Measurements from ENCODE around the gene ELF2. TPM values are rescaled to one million over a fixed set of nuclear protein-coding genes. Genes with fewer than 3 reads are reported as not detected.
"Not testable (repeated sequence)": the region's sequence is repeated elsewhere in the genome, so short reads cannot be mapped to it uniquely, and the experiment has no call there.

The ELF2 gene
- total and polyA plus RNA-seq, 11 donors: 10.3 to 44.2 (median 34.0) TPM

- Histone ChIP-seq H3K4me3 (no peak overlapping the region), H3K9me3 (no peaks in the 10 kb centered on the region), H3K4me1 (peaks cover 0 to 22% (median 5%) of the 10 kb centered on the region in 12 donors), H3K27me3 (no peaks in the 10 kb centered on the region), H3K27ac (no peak overlapping the region), H3K36me3 (peaks cover 0 to 7% (median 0%) of the 10 kb centered on the region in 9 donors)
- intact Hi-C loops (cut with DNase I): no loop called here
- TF ChIP-seq CTCF (IDR thresholded peaks at IDR 0.05): no peak
- TF ChIP-seq POLR2A (IDR thresholded peaks at IDR 0.05): no peak
- 96 to 100% (median 98%) methylated on average over 1 of the region's 1 CpG for WGBS, 4 donors
- DNase-seq (no peak), ATAC-seq (no peak)
These were observed 151.2 kb downstream of the ELF2 start for GRCh38 chr4:139025841-139026240.

- intact Hi-C loops (cut with DNase I): no loop called here
- ATAC-seq: no peak
- Histone ChIP-seq H3K27me3 (no peaks in the 10 kb centered on the region), H3K4me3 (no peak overlapping the region), H3K27ac (no peak overlapping the region), H3K9me3 (no peaks in the 10 kb centered on the region), H3K4me1 (peaks cover 0 to 23% (median 3%) of the 10 kb centered on the region in 12 donors), H3K36me3 (peaks cover 0 to 12% (median 0%) of the 10 kb centered on the region in 9 donors)
- no peak for DNase-seq
- 94 to 97% (median 95%) methylated on average over 9 of the region's 9 CpGs for WGBS, 4 donors
- TF ChIP-seq POLR2A (IDR thresholded peaks at IDR 0.05) (no peak), CTCF (IDR thresholded peaks at IDR 0.05) (no peak)
These were observed 152.3 kb downstream of the ELF2 start for GRCh38 chr4:139024686-139025085.

GRCh38 chr4:139022835-139023234 lies 154.2 kb downstream of the ELF2 start:
- DNase-seq: no peak
- H3K27me3 ChIP-seq: no peaks in the 10 kb centered on the region
- H3K36me3 ChIP-seq: peaks cover 0 to 6% (median 0%) of the 10 kb centered on the region in 9 donors
- intact Hi-C loops (cut with DNase I): no loop called here
- H3K4me1 ChIP-seq: peaks cover 0 to 42% (median under 1%) of the 10 kb centered on the region in 12 donors
- WGBS, 4 donors: 90 to 98% (median 95%) methylated on average over 5 of the region's 5 CpGs
- no peak overlapping the region for H3K27ac ChIP-seq
- TF ChIP-seq CTCF (IDR thresholded peaks at IDR 0.05): no peak
- ATAC-seq: no peak
- H3K4me3 ChIP-seq: no peak overlapping the region
- H3K9me3 ChIP-seq: no peaks in the 10 kb centered on the region

- H3K4me1 ChIP-seq: peaks cover 0 to 51% (median 2%) of the 10 kb centered on the region in 12 donors
- ATAC-seq; H3K36me3 ChIP-seq; H3K4me3 ChIP-seq; intact Hi-C loops (cut with DNase I); H3K9me3 ChIP-seq; DNase-seq; H3K27ac ChIP-seq; H3K27me3 ChIP-seq: not testable (repeated sequence)
- WGBS, 4 donors: 96 to 97% (median 97%) methylated on average over 12 of the region's 12 CpGs
These were observed 155.9 kb downstream of the ELF2 start for GRCh38 chr4:139021071-139021470.

GRCh38 chr4:139020384-139020783 lies 156.6 kb downstream of the ELF2 start:
- no peak overlapping the region for H3K27ac ChIP-seq
- H3K36me3 ChIP-seq: peaks cover 0 to 6% (median 0%) of the 10 kb centered on the region in 9 donors
- no peak overlapping the region for H3K4me3 ChIP-seq
- no peak for DNase-seq
- H3K9me3 ChIP-seq: no peaks in the 10 kb centered on the region
- intact Hi-C loops (cut with DNase I): no loop called here
- peaks cover 0 to 51% (median 2%) of the 10 kb centered on the region in 12 donors for H3K4me1 ChIP-seq
- WGBS, 4 donors: 78 to 82% (median 80%) methylated on average over 4 of the region's 4 CpGs
- H3K27me3 ChIP-seq: no peaks in the 10 kb centered on the region
- TF ChIP-seq POLR2A (IDR thresholded peaks at IDR 0.05): no peak
- TF ChIP-seq CTCF (IDR thresholded peaks at IDR 0.05): no peak
- ATAC-seq: no peak

Data from heart left ventricle (tissue), 16 donors.